Measurements from ENCODE around the gene KRTAP10-12. TPM values are rescaled to one million over a fixed set of nuclear protein-coding genes. Genes with fewer than 3 reads are reported as not detected.

KRTAP10-12 gene
- total RNA-seq, 6 donors from 2014 or later: not detected

- Histone ChIP-seq H3K9me3 (no peaks in the 10 kb centered on the region), H3K27me3 (no peaks in the 10 kb centered on the region), H3K27ac (no peak overlapping the region), H3K4me3 (no peak overlapping the region), H3K4me1 (no peaks in the 10 kb centered on the region), H3K36me3 (no peaks in the 10 kb centered on the region)
- ATAC-seq (ENCODE audit: low FRiP score in 2 of 2): no peak
- TF ChIP-seq POLR2A (IDR thresholded peaks at IDR 0.05) (no peak), EP300 (IDR thresholded peaks at IDR 0.05) (no peak)
- 88 to 96% methylated on average over 13 of the region's 13 CpGs for WGBS, 2 donors
- DNase-seq: no peak
Observed at GRCh38 chr21:44677881-44678280, 19.1 kb upstream of the KRTAP10-12 start.

GRCh38 chr21:44681152-44681551 is 15.8 kb upstream of the KRTAP10-12 start:
- Histone ChIP-seq H3K9me3 (no peaks in the 10 kb centered on the region), H3K4me1 (no peaks in the 10 kb centered on the region), H3K27me3 (no peaks in the 10 kb centered on the region), H3K4me3 (no peak overlapping the region), H3K36me3 (no peaks in the 10 kb centered on the region), H3K27ac (no peak overlapping the region)
- 83 to 86% methylated on average over 9 to 11 of the region's 11 CpGs for WGBS, 2 donors
- ATAC-seq (ENCODE audit: low FRiP score in 2 of 2): no peak
- TF ChIP-seq CTCF (IDR thresholded peaks at IDR 0.05) (no peak), EP300 (IDR thresholded peaks at IDR 0.05) (no peak), POLR2A (IDR thresholded peaks at IDR 0.05) (no peak), POLR2AphosphoS5 (IDR thresholded peaks at IDR 0.05) (no peak)
- no peak for DNase-seq

- Histone ChIP-seq H3K4me3 (no peak within 1 kb of the TSS), H3K36me3 (no peaks in the 10 kb centered on the region), H3K4me1 (no peaks in the 10 kb centered on the region), H3K9me3 (no peaks in the 10 kb centered on the region), H3K27ac (no peak within 1 kb of the TSS), H3K27me3 (no peaks in the 10 kb centered on the region)
- peak in 1 of 2 donors; percentile 77 for DNase-seq
- WGBS, 2 donors: 75 to 78% methylated on average over 23 of the region's 23 CpGs
- ATAC-seq (ENCODE audit: low FRiP score in 2 of 2): no peak
- TF ChIP-seq POLR2AphosphoS5 (IDR thresholded peaks at IDR 0.05) (no peak), CTCF (IDR thresholded peaks at IDR 0.05) (no peak), POLR2A (IDR thresholded peaks at IDR 0.05) (no peak)
Observed at GRCh38 chr21:44681861-44682579, 15.0 kb upstream of the KRTAP10-12 start, which contains the start of gene KRTAP12-1. Gene KRTAP12-1, minus strand, starts transcription at chr21:44682163. Its CDS starts 40 bp downstream, at chr21:44682123.

GRCh38 chr21:44682580-44683151 is 14.3 kb upstream of the KRTAP10-12 start:
- ATAC-seq (ENCODE audit: low FRiP score in 2 of 2) (no peak), DNase-seq (no peak)
- TF ChIP-seq POLR2A (IDR thresholded peaks at IDR 0.05): no peak
- no peak for TF ChIP-seq POLR2AphosphoS5 (IDR thresholded peaks at IDR 0.05)
- no peak for TF ChIP-seq CTCF (IDR thresholded peaks at IDR 0.05)
- Histone ChIP-seq H3K36me3 (no peaks in the 10 kb centered on the region), H3K27me3 (no peaks in the 10 kb centered on the region), H3K27ac (no peak overlapping the region), H3K4me1 (no peaks in the 10 kb centered on the region), H3K4me3 (no peak overlapping the region), H3K9me3 (no peaks in the 10 kb centered on the region)
- 75 to 82% methylated on average over 14 to 15 of the region's 15 CpGs for WGBS, 2 donors

- Histone ChIP-seq H3K4me3 (no peak overlapping the region), H3K36me3 (no peaks in the 10 kb centered on the region), H3K9me3 (no peaks in the 10 kb centered on the region), H3K27ac (no peak overlapping the region), H3K4me1 (no peaks in the 10 kb centered on the region), H3K27me3 (no peaks in the 10 kb centered on the region)
- ATAC-seq (ENCODE audit: low FRiP score in 2 of 2) (no peak), DNase-seq (no peak)
- 72 to 76% methylated on average over 7 of the region's 7 CpGs for WGBS, 2 donors
- TF ChIP-seq POLR2AphosphoS5 (IDR thresholded peaks at IDR 0.05): no peak
- TF ChIP-seq CTCF (IDR thresholded peaks at IDR 0.05): no peak
- no peak for TF ChIP-seq EP300 (IDR thresholded peaks at IDR 0.05)
- no peak for TF ChIP-seq POLR2A (IDR thresholded peaks at IDR 0.05)
Observed at GRCh38 chr21:44684077-44684476, 12.9 kb upstream of the KRTAP10-12 start.

Measured in upper lobe of left lung (tissue), 6 donors.